H9 (cell line): Measurements from ENCODE around the gene CIDEC. TPM values are rescaled to one million over a fixed set of nuclear protein-coding genes. Genes with fewer than 3 reads are reported as not detected.

Experiments used
- DNase-seq: peaks from one replicate; pipeline ENCODE4 v3.0.0-alpha.2; 2017
- H2AFZ ChIP-seq: one replicate; pipeline ENCODE4 v1.6.1; 2013; ENCODE audit warnings: mild to moderate bottlenecking, low read length, control low read depth, moderate library complexity
- H2AK5ac ChIP-seq: 2 replicates; pipeline ENCODE4 v1.6.1; 2013; ENCODE audit warnings: low read length, control low read depth, mixed read lengths; ENCODE audit not compliant: insufficient read length
- H2BK120ac ChIP-seq: one replicate; pipeline ENCODE4 v1.6.1; 2013; ENCODE audit warnings: low read depth, mild to moderate bottlenecking, low read length, control low read depth, inconsistent platforms; ENCODE audit not compliant: poor library complexity, severe bottlenecking
- H2BK12ac ChIP-seq: 2 replicates; pipeline ENCODE4 v1.6.1; 2013; ENCODE audit warnings: low read length, control low read depth, mixed read lengths, low read depth; ENCODE audit not compliant: insufficient read length
- H2BK15ac ChIP-seq: 2 replicates; pipeline ENCODE4 v1.6.1; 2013; ENCODE audit warnings: low read depth, low read length, control low read depth
- H2BK20ac ChIP-seq: one replicate; pipeline ENCODE4 v1.6.1; 2013; ENCODE audit warnings: low read depth, mild to moderate bottlenecking, low read length, control low read depth, inconsistent platforms; ENCODE audit not compliant: poor library complexity, severe bottlenecking
- H2BK5ac ChIP-seq: 2 replicates; pipeline ENCODE4 v1.6.1; 2013; ENCODE audit warnings: low read length, control low read depth, mixed read lengths; ENCODE audit not compliant: insufficient read length
- H3K14ac ChIP-seq: 2 replicates; pipeline ENCODE4 v1.6.1; 2013; ENCODE audit warnings: low read length, control low read depth; ENCODE audit not compliant: insufficient read depth
- H3K18ac ChIP-seq: 2 replicates; pipeline ENCODE4 v1.6.1; 2013; ENCODE audit warnings: low read depth, mild to moderate bottlenecking, mixed read lengths, low read length, control low read depth; ENCODE audit not compliant: insufficient read length
- H3K23ac ChIP-seq: 2 replicates; pipeline ENCODE4 v1.6.1; 2013; ENCODE audit warnings: low read length, control low read depth, mixed read lengths, low read depth; ENCODE audit not compliant: insufficient read length
- H3K23me2 ChIP-seq: 2 replicates; pipeline ENCODE4 v1.6.1; 2013; ENCODE audit warnings: low read depth, mild to moderate bottlenecking, mixed read lengths, low read length, control low read depth; ENCODE audit not compliant: insufficient read length, poor library complexity, severe bottlenecking
- H3K27ac ChIP-seq: 2 replicates; pipeline ENCODE4 v1.5.1; 2013; ENCODE audit warnings: low read length, control low read depth, mixed read lengths, low read depth; ENCODE audit not compliant: insufficient read length
- H3K27me3 ChIP-seq: 2 replicates; pipeline ENCODE4 v1.6.1; 2013; ENCODE audit warnings: low read length, control low read depth, inconsistent platforms; ENCODE audit not compliant: insufficient read depth
- H3K4ac ChIP-seq: 2 replicates; pipeline ENCODE4 v1.6.1; 2013; ENCODE audit warnings: low read depth, mild to moderate bottlenecking, control low read depth, inconsistent platforms, low read length, moderate library complexity
- H3K4me1 ChIP-seq: 2 replicates; pipeline ENCODE4 v1.6.1; 2013; ENCODE audit warnings: low read length, control low read depth, inconsistent platforms; ENCODE audit not compliant: insufficient read depth
- H3K4me2 ChIP-seq: 2 replicates; pipeline ENCODE4 v1.6.1; 2013; ENCODE audit warnings: low read length, control low read depth, mixed read lengths; ENCODE audit not compliant: insufficient read length, insufficient read depth
- H3K56ac ChIP-seq: 2 replicates; pipeline ENCODE4 v1.6.1; 2013; ENCODE audit warnings: low read depth, mild to moderate bottlenecking, mixed read lengths, low read length, control low read depth; ENCODE audit not compliant: insufficient read length
- H3K79me1 ChIP-seq: 2 replicates; pipeline ENCODE4 v1.6.1; 2013; ENCODE audit warnings: low read depth, mild to moderate bottlenecking, moderate library complexity, low read length, control low read depth, inconsistent platforms; ENCODE audit not compliant: insufficient read depth, poor library complexity, severe bottlenecking
- H3K79me2 ChIP-seq: 2 replicates; pipeline ENCODE4 v1.6.1; 2013; ENCODE audit warnings: low read length, control low read depth, inconsistent platforms; ENCODE audit not compliant: insufficient read depth
- H3K9ac ChIP-seq: 2 replicates; pipeline ENCODE4 v1.6.1; 2013; ENCODE audit warnings: low read length, control low read depth, mixed read lengths; ENCODE audit not compliant: insufficient read length; ENCODE audit errors: extremely low read depth
- H3K9me3 ChIP-seq: one replicate; pipeline ENCODE4 v1.6.1; 2013; ENCODE audit warnings: low read depth, low read length, inconsistent platforms; ENCODE audit not compliant: control insufficient read depth
- H3T11ph ChIP-seq: one replicate; pipeline ENCODE4 v1.6.1; 2013; ENCODE audit warnings: mild to moderate bottlenecking, low read length, control low read depth, inconsistent platforms
- H4K20me1 ChIP-seq: one replicate; pipeline ENCODE4 v1.6.1; 2013; ENCODE audit not compliant: control insufficient read depth, insufficient read length, insufficient read depth
- H4K5ac ChIP-seq: 2 replicates; pipeline ENCODE4 v1.6.1; 2013; ENCODE audit warnings: low read depth, mild to moderate bottlenecking, mixed read lengths, low read length, control low read depth; ENCODE audit not compliant: insufficient read length
- H4K8ac ChIP-seq: replicated peaks from 2 replicates; pipeline ENCODE4 v1.6.1; 2013; ENCODE audit warnings: low read length, control low read depth, mixed read lengths, low read depth; ENCODE audit not compliant: insufficient read length
- H4K91ac ChIP-seq: 2 replicates; pipeline ENCODE4 v1.6.1; 2013; ENCODE audit warnings: low read depth, mild to moderate bottlenecking, moderate library complexity, mixed read lengths, low read length, control low read depth; ENCODE audit not compliant: insufficient read length
- H3K27ac Mint-ChIP-seq, 3 experiments: 2 replicates in 2 of 3; 3 replicates in 1 of 3; pipeline ENCODE4 v1.8.0; 2020 to 2021; ENCODE audit warnings: mixed read lengths in 3 of 3, mild to moderate bottlenecking in 1 of 3, moderate library complexity in 1 of 3
- H3K27me3 Mint-ChIP-seq: 2 replicates; pipeline ENCODE4 v1.8.0; 2021; ENCODE audit warnings: low read depth, mild to moderate bottlenecking, moderate library complexity, mixed read lengths
- H3K36me3 Mint-ChIP-seq, 3 experiments: 2 replicates in 2 of 3; 3 replicates in 1 of 3; pipeline ENCODE4 v1.8.0; 2020 to 2021; ENCODE audit warnings: low read depth in 3 of 3, mixed read lengths in 3 of 3; ENCODE audit not compliant: insufficient read depth in 1 of 3
- H3K4me1 Mint-ChIP-seq, 2 experiments: 2 replicates each; pipeline ENCODE4 v1.8.0; 2020; ENCODE audit warnings: mixed read lengths in 2 of 2
- H3K4me3 Mint-ChIP-seq, 2 experiments: 2 replicates in 1 of 2; 3 replicates in 1 of 2; pipeline ENCODE4 v1.8.0; 2020 to 2021; ENCODE audit warnings: mild to moderate bottlenecking in 2 of 2, mixed read lengths in 2 of 2, moderate library complexity in 1 of 2
- H3K9me3 Mint-ChIP-seq, 2 experiments: 2 replicates in 1 of 2; 3 replicates in 1 of 2; pipeline ENCODE4 v1.8.0; 2020; ENCODE audit warnings: mild to moderate bottlenecking in 2 of 2, mixed read lengths in 2 of 2, moderate library complexity in 1 of 2
- CTCF ChIP-seq: fragments of 200-600 bp; sonication (generic); conservative IDR thresholded peaks from 3 replicates; pipeline ENCODE4 v1.8.0; 2021; ENCODE audit warnings: antibody characterized with exemption, mild to moderate bottlenecking
- WGBS: extraction: QIAGEN DNeasy Blood & Tissue Kit; methylation state at CpG from one replicate; pipeline ENCODE4 v1.1.7; 2013; ENCODE audit warnings: missing lambda C conversion rate, low lambda C conversion rate, mixed read lengths; ENCODE audit not compliant: insufficient read length; ENCODE audit errors: extremely low coverage; 5-methylcytosine and 5-hydroxymethylcytosine counted together
- total RNA-seq: library from RNA; stranded (reverse); gene quantifications from 2 replicates; pipeline ENCODE4 v1.2.1, GENCODE V29; 2021

CIDEC gene
- total RNA-seq, 1 experiment from 2014 or later: not detected

DNA sequence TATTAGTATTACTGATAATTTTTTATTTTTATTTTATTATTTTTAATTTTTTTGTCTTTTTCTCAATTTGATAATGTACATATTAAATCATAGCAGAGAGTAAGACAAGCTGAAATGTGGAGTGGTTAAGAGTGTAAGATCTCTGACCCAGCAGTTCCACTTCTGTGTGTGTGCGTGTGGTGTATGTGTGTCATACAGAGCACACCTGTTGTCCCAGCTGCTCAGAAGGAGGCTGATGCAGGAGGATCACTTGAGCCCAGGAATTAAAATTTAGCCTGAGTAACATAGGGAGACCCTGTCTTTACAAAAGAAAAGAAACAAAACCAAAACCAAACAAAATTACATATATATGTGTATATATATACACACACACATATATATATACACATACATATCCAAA lies 1.4 kb upstream of the CIDEC start:
- no peaks in the 10 kb centered on the region; the same call in 1 of the 2 replicates for H3K27me3 Mint-ChIP-seq
- no peaks in the 10 kb centered on the region for H3K27me3 ChIP-seq
- TF ChIP-seq CTCF: no peak

More for the DNA sequence above, 1.4 kb upstream of the CIDEC start:
- Histone ChIP-seq H3K56ac (no peak overlapping the region), H3K27ac (no peak overlapping the region), H3K4me2 (no peak overlapping the region), H3K79me2 (no peaks in the 10 kb centered on the region), H2AK5ac (no peak overlapping the region), H3K14ac (no peak overlapping the region), H3T11ph (no peak overlapping the region), H2BK120ac (no peak overlapping the region), H4K20me1 (no peaks in the 10 kb centered on the region), H3K23me2 (no peaks in the 10 kb centered on the region), H2BK12ac (no peak overlapping the region), H2AFZ (no peak overlapping the region), H2BK15ac (no peak overlapping the region), H3K79me1 (no peaks in the 10 kb centered on the region), H2BK20ac (no peak overlapping the region), H3K4ac (no peak overlapping the region), H3K23ac (no peak overlapping the region), H3K9ac (no peak overlapping the region), H3K9me3 (no peaks in the 10 kb centered on the region), H3K18ac (no peak overlapping the region), H4K91ac (no peak overlapping the region), H2BK5ac (no peak overlapping the region), H3K4me1 (no peaks in the 10 kb centered on the region), H4K8ac (no peak overlapping the region), H4K5ac (no peak overlapping the region)
- WGBS: no CpG with 5 or more reads among the region's 1 CpG
- DNase-seq: no peak
- H3K4me3 Mint-ChIP-seq: no peak overlapping the region
- H3K9me3 Mint-ChIP-seq: no peaks in the 10 kb centered on the region
- no peaks in the 10 kb centered on the region for H3K36me3 Mint-ChIP-seq
- peaks cover 7 to 12% of the 10 kb centered on the region in 2 experiments for H3K4me1 Mint-ChIP-seq
- H3K27ac Mint-ChIP-seq: no peak overlapping the region
